Tibial artery (tissue), 4 donors: ENCODE results near the gene PURA.

Source experiments
- DNase-seq, 2 donors: peaks; one replicate each; pipeline ENCODE4 v3.0.0-alpha.2; 2019
- H3K27ac ChIP-seq, 2 donors: fragments of 200-600 bp; sonication (generic) in 1 of 2; 1 replicate in 1 of 2; 2 replicates in 1 of 2; pipeline ENCODE4 v1.5.1; 2018 to 2019; ENCODE audit warnings: mild to moderate bottlenecking in 1 of 2
- H3K27me3 ChIP-seq, 2 donors: fragments of 200-600 bp; sonication (generic) in 1 of 2; one replicate each; pipeline versions ENCODE4 v1.5.1 to v1.6.0; 2016 to 2019
- H3K36me3 ChIP-seq, 3 donors: fragments of 200-600 bp; sonication (generic) in 2 of 3; one replicate each; pipeline ENCODE4 v1.5.1; 2016 to 2019; ENCODE audit warnings: mild to moderate bottlenecking in 2 of 3
- H3K4me1 ChIP-seq, 4 donors: fragments of 200-600 bp; sonication (generic) in 2 of 4; 1 replicate in 3 of 4; 2 replicates in 1 of 4; pipeline ENCODE4 v1.5.1; 2016 to 2019
- H3K4me3 ChIP-seq, 2 donors: fragments of 200-600 bp; sonication (generic) in 1 of 2; 1 replicate in 1 of 2; 2 replicates in 1 of 2; pipeline ENCODE4 v1.5.1; 2018 to 2019; ENCODE audit warnings: mild to moderate bottlenecking in 2 of 2
- H3K9me3 ChIP-seq, 3 donors: fragments of 200-600 bp; sonication (generic) in 1 of 3; one replicate each; pipeline ENCODE4 v1.5.1; 2016 to 2019
- intact Hi-C: fragments of 100-400 bp; cut with DNase I; formaldehyde crosslinking; loops from one replicate; pipeline ENCODE4 v1.15.0; 2023; ENCODE audit warnings: low total_unique reads
- TF ChIP-seq, protein P1 (sequence below), 2 experiments: fragments of 200-600 bp in 1 of 2; fragments of 450-650 bp in 1 of 2; IDR thresholded peaks; one replicate each; pipeline ENCODE4 v1.5.1; 2017 to 2019; ENCODE audit warnings: antibody characterized with exemption in 2 of 2, mild to moderate bottlenecking in 1 of 2, moderate library complexity in 1 of 2

Gene PURA

DNA sequence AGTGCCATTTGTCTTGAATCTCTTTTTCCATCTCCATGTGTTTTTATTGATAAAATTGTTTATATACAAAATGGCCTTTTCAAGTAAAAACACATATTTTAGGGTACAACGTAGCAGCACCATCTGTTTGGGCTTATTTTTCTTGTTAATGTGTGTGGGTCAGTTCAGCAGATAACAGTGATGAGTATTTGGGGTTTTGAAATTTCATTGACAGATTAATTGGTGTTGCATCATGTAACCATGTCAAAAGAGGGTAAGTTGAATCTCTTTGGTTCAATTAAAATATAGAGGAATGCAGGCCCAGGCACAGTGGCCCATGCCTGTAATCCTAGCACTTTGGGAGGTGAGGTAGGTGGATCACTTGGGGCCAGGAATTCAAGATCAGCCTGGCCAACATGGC lies 20.0 kb upstream of the PURA start:
- TF ChIP-seq, protein P1, sequence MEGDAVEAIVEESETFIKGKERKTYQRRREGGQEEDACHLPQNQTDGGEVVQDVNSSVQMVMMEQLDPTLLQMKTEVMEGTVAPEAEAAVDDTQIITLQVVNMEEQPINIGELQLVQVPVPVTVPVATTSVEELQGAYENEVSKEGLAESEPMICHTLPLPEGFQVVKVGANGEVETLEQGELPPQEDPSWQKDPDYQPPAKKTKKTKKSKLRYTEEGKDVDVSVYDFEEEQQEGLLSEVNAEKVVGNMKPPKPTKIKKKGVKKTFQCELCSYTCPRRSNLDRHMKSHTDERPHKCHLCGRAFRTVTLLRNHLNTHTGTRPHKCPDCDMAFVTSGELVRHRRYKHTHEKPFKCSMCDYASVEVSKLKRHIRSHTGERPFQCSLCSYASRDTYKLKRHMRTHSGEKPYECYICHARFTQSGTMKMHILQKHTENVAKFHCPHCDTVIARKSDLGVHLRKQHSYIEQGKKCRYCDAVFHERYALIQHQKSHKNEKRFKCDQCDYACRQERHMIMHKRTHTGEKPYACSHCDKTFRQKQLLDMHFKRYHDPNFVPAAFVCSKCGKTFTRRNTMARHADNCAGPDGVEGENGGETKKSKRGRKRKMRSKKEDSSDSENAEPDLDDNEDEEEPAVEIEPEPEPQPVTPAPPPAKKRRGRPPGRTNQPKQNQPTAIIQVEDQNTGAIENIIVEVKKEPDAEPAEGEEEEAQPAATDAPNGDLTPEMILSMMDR (IDR thresholded peaks at IDR 0.05): no peak
- Histone ChIP-seq H3K27me3 (no peaks in the 10 kb centered on the region), H3K36me3 (no peaks in the 10 kb centered on the region), H3K9me3 (peaks cover 0 to 20% (median 10%) of the 10 kb centered on the region in 3 donors), H3K4me1 (no peaks in the 10 kb centered on the region), H3K4me3 (no peak overlapping the region), H3K27ac (no peak overlapping the region)
- DNase-seq: no peak
- intact Hi-C loops: no loop called here

DNA sequence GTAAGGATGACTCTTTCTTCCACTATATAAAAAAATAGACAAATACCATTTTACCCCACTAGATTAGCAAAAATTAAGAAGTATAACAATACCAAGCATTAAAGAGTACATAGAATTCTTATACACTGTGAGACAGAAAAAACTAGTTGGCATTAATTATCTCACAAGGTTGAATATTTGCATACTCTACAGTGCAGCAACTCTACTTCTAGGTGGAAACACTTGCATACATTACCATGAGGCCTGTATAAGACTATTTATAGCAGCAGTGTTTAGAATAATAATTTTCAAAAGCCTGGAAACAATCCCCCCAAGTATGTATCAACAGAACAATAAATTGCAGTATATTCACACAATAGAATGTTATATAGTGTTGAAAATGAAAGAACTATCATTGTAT lies 19.0 kb upstream of the PURA start:
- no peaks in the 10 kb centered on the region for H3K36me3 ChIP-seq
- H3K4me3 ChIP-seq: no peak overlapping the region
- no peaks in the 10 kb centered on the region for H3K27me3 ChIP-seq
- DNase-seq: no peak
- no peak overlapping the region for H3K27ac ChIP-seq
- H3K9me3 ChIP-seq: peaks cover 0 to 14% (median 8%) of the 10 kb centered on the region in 3 donors
- no peaks in the 10 kb centered on the region for H3K4me1 ChIP-seq
- TF ChIP-seq, protein P1 (IDR thresholded peaks at IDR 0.05): no peak
- intact Hi-C loops: no loop called here

DNA sequence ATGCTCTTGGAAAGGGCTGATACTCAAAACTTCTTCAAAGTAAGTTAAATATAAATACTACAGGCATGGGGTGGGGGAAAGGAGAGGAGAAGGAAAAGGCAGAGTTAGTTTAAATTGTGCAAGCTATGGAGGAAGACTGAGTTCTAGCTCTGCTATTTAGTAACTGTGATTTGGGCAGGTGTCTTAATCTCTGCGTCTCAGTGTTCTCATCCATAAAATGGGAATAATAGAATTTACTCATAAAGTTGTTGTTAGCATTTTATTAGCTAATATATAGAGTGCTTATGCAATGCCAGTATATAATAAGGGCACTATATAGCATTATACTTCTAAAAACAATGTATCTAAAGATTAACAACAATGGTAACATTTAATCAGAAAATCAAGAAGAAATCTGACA lies 12.7 kb upstream of the PURA start:
- TF ChIP-seq, protein P1 (IDR thresholded peaks at IDR 0.05): no peak
- Histone ChIP-seq H3K27ac (no peak overlapping the region), H3K9me3 (no peaks in the 10 kb centered on the region), H3K27me3 (no peaks in the 10 kb centered on the region), H3K4me1 (no peaks in the 10 kb centered on the region), H3K36me3 (no peaks in the 10 kb centered on the region), H3K4me3 (no peak overlapping the region)
- no peak for DNase-seq
- intact Hi-C loops: loop anchor here (10.0 kb wide), 1 partner anchor 54 kb away; no protein-coding TSS in a partner anchor

DNA sequence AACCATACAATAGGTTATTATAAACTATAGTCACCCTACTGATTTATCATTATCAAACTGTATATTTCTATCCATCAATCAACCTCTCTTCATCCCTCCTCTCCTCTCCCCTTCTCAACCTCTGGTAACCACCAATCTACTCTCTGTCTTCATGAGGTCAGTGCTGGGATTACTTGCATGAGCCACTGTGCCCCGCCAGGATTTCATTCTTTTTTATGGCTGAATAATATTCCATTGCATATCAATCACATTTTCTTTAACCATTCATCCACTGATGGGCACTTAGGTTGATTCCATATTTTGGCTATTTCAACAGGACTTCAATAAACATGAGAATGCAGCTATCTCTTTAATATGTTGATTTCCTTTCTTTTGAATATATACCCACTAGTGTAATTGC lies 10.8 kb upstream of the PURA start:
- no peak for DNase-seq
- no peak overlapping the region for H3K27ac ChIP-seq
- no peaks in the 10 kb centered on the region for H3K27me3 ChIP-seq
- no peaks in the 10 kb centered on the region for H3K36me3 ChIP-seq
- TF ChIP-seq, protein P1 (IDR thresholded peaks at IDR 0.05): no peak
- peaks cover 0 to 9% (median 4%) of the 10 kb centered on the region in 4 donors for H3K4me1 ChIP-seq
- H3K9me3 ChIP-seq: no peaks in the 10 kb centered on the region
- intact Hi-C loops: loop anchor here (10.0 kb wide), 1 partner anchor 52 kb away; no protein-coding TSS in a partner anchor
- H3K4me3 ChIP-seq: no peak overlapping the region

DNA sequence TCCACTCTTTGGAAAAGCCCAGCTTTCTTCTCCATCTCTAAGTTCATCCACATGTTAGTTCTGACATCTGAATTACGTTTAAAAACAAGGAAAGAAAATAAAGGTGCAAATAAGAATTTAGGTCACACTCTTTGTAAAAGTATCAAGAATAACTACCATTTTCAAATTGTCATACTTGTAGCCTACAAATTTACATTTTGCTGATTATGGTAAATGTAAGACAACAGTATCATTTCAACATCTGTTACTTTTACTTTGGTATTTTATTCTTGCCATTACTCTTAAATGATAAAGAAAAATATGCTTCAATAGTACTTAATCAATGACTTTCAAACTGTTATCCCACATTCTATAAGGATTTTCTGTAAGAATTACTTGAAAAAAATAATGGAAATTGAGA lies 9.8 kb upstream of the PURA start:
- no peak for DNase-seq
- Histone ChIP-seq H3K27ac (no peak overlapping the region), H3K4me1 (peaks cover 0 to 18% (median 10%) of the 10 kb centered on the region in 4 donors), H3K4me3 (no peak overlapping the region), H3K27me3 (no peaks in the 10 kb centered on the region), H3K36me3 (no peaks in the 10 kb centered on the region), H3K9me3 (no peaks in the 10 kb centered on the region)
- intact Hi-C loops: loop anchor here (10.0 kb wide), 1 partner anchor 51 kb away; no protein-coding TSS in a partner anchor
- TF ChIP-seq, protein P1 (IDR thresholded peaks at IDR 0.05): no peak

DNA sequence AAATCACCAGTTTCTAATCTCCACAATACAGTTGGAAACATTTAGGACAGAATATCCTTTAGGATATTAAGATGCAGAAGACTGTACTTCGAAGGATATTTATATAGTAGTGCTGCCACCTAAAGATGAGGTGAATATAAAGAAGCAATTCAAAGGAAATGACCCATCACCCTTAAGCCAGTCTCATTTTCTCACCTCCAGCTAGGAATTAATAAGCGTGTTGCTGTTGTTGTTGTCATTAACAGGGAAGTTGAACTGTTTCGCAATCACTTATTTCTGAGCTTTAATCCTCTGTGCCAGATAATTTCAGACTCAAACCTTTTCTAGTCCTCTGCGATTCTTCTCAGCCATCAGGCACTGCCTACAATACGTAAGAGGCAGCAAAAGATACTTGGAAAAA lies 7.8 kb upstream of the PURA start:
- H3K27me3 ChIP-seq: no peaks in the 10 kb centered on the region
- H3K36me3 ChIP-seq: no peaks in the 10 kb centered on the region
- no peaks in the 10 kb centered on the region for H3K9me3 ChIP-seq
- DNase-seq: no peak
- TF ChIP-seq, protein P1 (IDR thresholded peaks at IDR 0.05): no peak
- intact Hi-C loops: loop anchor here (10.0 kb wide), 1 partner anchor 49 kb away; no protein-coding TSS in a partner anchor
- peak overlapping the region; percentile 99 for H3K27ac ChIP-seq
- H3K4me1 ChIP-seq: peaks cover 0 to 26% (median 15%) of the 10 kb centered on the region in 4 donors
- no peak overlapping the region for H3K4me3 ChIP-seq
